Motor neuron (in vitro differentiated cells): Measurements from ENCODE around the gene KIFC1. TPM values are rescaled to one million over a fixed set of nuclear protein-coding genes. Genes with fewer than 3 reads are reported as not detected.

Experiments
- ATAC-seq, 8 experiments: fragments of 200-7000 bp; cut with Tn5 transposase; replicated peaks in 6 of 8; 2 replicates each; pipeline ENCODE4 v1.8.0; 2021; ENCODE audit warnings: mild to moderate bottlenecking in 8 of 8, moderate library complexity in 8 of 8
- H3K27ac ChIP-seq, 2 donors: fragments of 250-450 bp; sonication (Bioruptor Pico); 2 replicates each; pipeline ENCODE4 v1.9.0; 2021; ENCODE audit warnings: antibody characterized with exemption in 2 of 2, mild to moderate bottlenecking in 2 of 2, moderate library complexity in 1 of 2
- H3K4me1 ChIP-seq, 2 donors: fragments of 250-450 bp; sonication (Bioruptor Pico); replicated peaks in 1 of 2; 2 replicates each; pipeline ENCODE4 v1.6.1; 2021; ENCODE audit warnings: antibody characterized with exemption in 2 of 2, mild to moderate bottlenecking in 2 of 2, moderate library complexity in 1 of 2
- H3K4me3 ChIP-seq, 5 donors: fragments of 250-450 bp; sonication (Bioruptor Pico); 2 replicates each; pipeline ENCODE4 v1.9.0; 2021; ENCODE audit warnings: antibody characterized with exemption in 5 of 5, mild to moderate bottlenecking in 5 of 5, moderate library complexity in 4 of 5
- WGBS, 10 experiments: fragments of 450-650 bp; shearing (Covaris generic); methylation state at CpG; one replicate each; pipeline ENCODE4 v1.0.0; 2022; 5-methylcytosine and 5-hydroxymethylcytosine counted together
- in situ Hi-C, 9 experiments: fragments of 400-800 bp; cut with MboI; loops; one replicate each; pipeline ENCODE4 v1.15.0; 2021; ENCODE audit warnings: low sequenced_read_pairs in 9 of 9, low pct_unique_long_range_greater_than_20kb in 2 of 9; ENCODE audit not compliant: unreplicated experiment in 9 of 9
- total RNA-seq, 8 experiments: library from RNA; unstranded; fragments of 300-600 nt; gene quantifications; 2 replicates each; pipeline versions ENCODE4 v1.2.3 to v1.2.4, GENCODE V29; 2022

The KIFC1 gene
- total RNA-seq, 8 experiments from 2014 or later: 1.1 to 49.4 (median 2.5) TPM

GRCh38 chr6:33437666-33438065 is 46.0 kb downstream of the KIFC1 start:
- 98 to 100% methylated on average over 6 to 9 of the region's 18 CpGs; no CpG with 5 or more reads in 8 of the 10 experiments for WGBS, 10 experiments
- in situ Hi-C loops: no loop called here
- ATAC-seq: no peak

GRCh38 chr6:33438978-33439594 is 47.5 kb downstream of the KIFC1 start:
- in situ Hi-C loops: no loop called here
- 80 to 100% (median 95%) methylated on average over 1 to 3 of the region's 3 CpGs; no CpG with 5 or more reads in 5 of the 10 experiments for WGBS, 10 experiments

More at GRCh38 chr6:33437666-33438065, 46.0 kb downstream of the KIFC1 start:
- no peak overlapping the region for H3K4me3 ChIP-seq
- H3K4me1 ChIP-seq: peaks cover 16 to 19% of the 10 kb centered on the region in 2 donors
- H3K27ac ChIP-seq: no peak overlapping the region

GRCh38 chr6:33439956-33440648 is 48.5 kb downstream of the KIFC1 start:
- no peak for ATAC-seq
- no peak overlapping the region for H3K27ac ChIP-seq
- H3K4me1 ChIP-seq: no peaks in the 10 kb centered on the region
- no peak overlapping the region for H3K4me3 ChIP-seq
- in situ Hi-C loops: no loop called here
- WGBS, 10 experiments: 37 to 86% (median 78%) methylated on average over 2 to 7 of the region's 9 CpGs; no CpG with 5 or more reads in 1 of the 10 experiments

More at GRCh38 chr6:33438978-33439594, 47.5 kb downstream of the KIFC1 start:
- Histone ChIP-seq H3K27ac (no peak overlapping the region), H3K4me1 (peaks cover 2 to 4% of the 10 kb centered on the region in 2 donors), H3K4me3 (no peak overlapping the region)
- ATAC-seq: no peak

GRCh38 chr6:33440649-33441309 is 49.2 kb downstream of the KIFC1 start:
- H3K27ac ChIP-seq: no peak overlapping the region
- 92 to 95% (median 93%) methylated on average over 4 to 15 of the region's 19 CpGs; no CpG with 5 or more reads in 7 of the 10 experiments for WGBS, 10 experiments
- H3K4me3 ChIP-seq: no peak overlapping the region
- in situ Hi-C loops: no loop called here
- H3K4me1 ChIP-seq: no peaks in the 10 kb centered on the region
- ATAC-seq: no peak

- in situ Hi-C loops: no loop called here
- Histone ChIP-seq H3K27ac (no peak overlapping the region), H3K4me3 (no peak overlapping the region), H3K4me1 (no peaks in the 10 kb centered on the region)
- WGBS, 10 experiments: 80 to 100% (median 100%) methylated on average over 1 to 4 of the region's 9 CpGs; no CpG with 5 or more reads in 7 of the 10 experiments
- peak in 1 of 8 experiments; percentile 11 for ATAC-seq
Measured at GRCh38 chr6:33441457-33441856, 49.8 kb downstream of the KIFC1 start.

- peak in 1 of 8 experiments; percentile 13 for ATAC-seq
- no peak overlapping the region for H3K4me3 ChIP-seq
- in situ Hi-C loops: no loop called here
- 93 to 100% (median 100%) methylated on average over 1 to 5 of the region's 8 CpGs; no CpG with 5 or more reads in 4 of the 10 experiments for WGBS, 10 experiments
- no peaks in the 10 kb centered on the region for H3K4me1 ChIP-seq
- no peak overlapping the region for H3K27ac ChIP-seq
Measured at GRCh38 chr6:33442283-33442682, 50.7 kb downstream of the KIFC1 start.

- 80 to 100% methylated on average over 1 to 2 of the region's 17 CpGs; no CpG with 5 or more reads in 8 of the 10 experiments for WGBS, 10 experiments
- Histone ChIP-seq H3K4me1 (no peaks in the 10 kb centered on the region), H3K27ac (no peak overlapping the region), H3K4me3 (no peak overlapping the region)
- ATAC-seq: peak in 4 of 8 experiments; percentile 21 to 41 (median 30)
- in situ Hi-C loops: no loop called here
Measured at GRCh38 chr6:33443025-33443424, 51.4 kb downstream of the KIFC1 start.

- no peak overlapping the region for H3K27ac ChIP-seq
- ATAC-seq: peak in 3 of 8 experiments; percentile 2 to 13 (median 10)
- 80 to 100% (median 100%) methylated on average over 1 to 2 of the region's 18 CpGs; no CpG with 5 or more reads in 5 of the 10 experiments for WGBS, 10 experiments
- no peaks in the 10 kb centered on the region for H3K4me1 ChIP-seq
- no peak overlapping the region for H3K4me3 ChIP-seq
- in situ Hi-C loops: no loop called here
Measured at GRCh38 chr6:33443619-33444504, 52.2 kb downstream of the KIFC1 start.

- no peaks in the 10 kb centered on the region for H3K4me1 ChIP-seq
- WGBS, 10 experiments: 41 to 100% (median 90%) methylated on average over 1 to 3 of the region's 3 CpGs; no CpG with 5 or more reads in 2 of the 10 experiments
- in situ Hi-C loops: no loop called here
- no peak overlapping the region for H3K27ac ChIP-seq
- H3K4me3 ChIP-seq: no peak overlapping the region
- no peak for ATAC-seq
Measured at GRCh38 chr6:33445119-33445603, 53.5 kb downstream of the KIFC1 start.

GRCh38 chr6:33446356-33446755 is 54.7 kb downstream of the KIFC1 start:
- Histone ChIP-seq H3K4me3 (no peak overlapping the region), H3K27ac (no peak overlapping the region), H3K4me1 (no peaks in the 10 kb centered on the region)
- no peak for ATAC-seq
- WGBS, 10 experiments: 80 to 100% (median 94%) methylated on average over 1 to 5 of the region's 10 CpGs; no CpG with 5 or more reads in 5 of the 10 experiments
- in situ Hi-C loops: no loop called here

- Histone ChIP-seq H3K4me1 (peaks cover 12 to 13% of the 10 kb centered on the region in 2 donors), H3K4me3 (no peak overlapping the region), H3K27ac (no peak overlapping the region)
- no peak for ATAC-seq
- 60 to 100% (median 91%) methylated on average over 1 to 3 of the region's 3 CpGs; no CpG with 5 or more reads in 2 of the 10 experiments for WGBS, 10 experiments
- in situ Hi-C loops: no loop called here
Measured at GRCh38 chr6:33450434-33450833, 58.8 kb downstream of the KIFC1 start.

GRCh38 chr6:33451606-33452005 is 60.0 kb downstream of the KIFC1 start:
- peaks cover 12 to 14% of the 10 kb centered on the region in 2 donors for H3K4me1 ChIP-seq
- no peak for ATAC-seq
- in situ Hi-C loops: no loop called here
- H3K27ac ChIP-seq: no peak overlapping the region
- WGBS, 10 experiments: no CpG with 5 or more reads among the region's 15 CpGs
- no peak overlapping the region for H3K4me3 ChIP-seq
